H1 (cell line): ENCODE measurements around the gene EIF4E1B. TPM values are rescaled to one million over a fixed set of nuclear protein-coding genes. Genes with fewer than 3 reads are reported as not detected.

Source experiments
- EZH2 ChIP-seq: fragments of 200-600 bp; sonication (generic); IDR thresholded peaks from 2 replicates; pipeline ENCODE4 v1.7.1; 2012; ENCODE audit warnings: low read depth, mild to moderate bottlenecking, moderate library complexity, low read length, inconsistent platforms; ENCODE audit not compliant: severe bottlenecking
- SP4 ChIP-seq: IDR thresholded peaks from 2 replicates; pipeline ENCODE4 v1.6.1; 2012; ENCODE audit warnings: low read length, inconsistent platforms
- polyA plus RNA-seq, 7 experiments: library from polyadenylated mRNA; depleted of rRNA in 3 of 7; stranded (reverse) in 5 of 7; unstranded in 2 of 7; fragments of >200 nt in 5 of 7; fragments of 200-250 nt in 2 of 7; gene quantifications; 1 replicate in 5 of 7; 2 replicates in 1 of 7; 4 replicates in 1 of 7; pipeline versions ENCODE4 v1.2.1 to v1.2.3, GENCODE V29; 2011 to 2013; ENCODE audit warnings: missing spikeins in 2 of 7, mixed read lengths in 2 of 7
- total RNA-seq: library from RNA; stranded (reverse); fragmentation: NEBNext Ultra II Directional; extraction: Animal tissue kit (Norgen Biotek cat#: 25700); gene quantifications from 2 replicates; pipeline ENCODE4 v1.2.1, GENCODE V29; 2021

Gene EIF4E1B
- total and polyA plus RNA-seq, 2 of the 8 experiments (the other 6 are each of a cell fraction or from before 2014, with no cell fraction given), result 0.97 to 1.3 TPM

- TF ChIP-seq SP4 (no peak), EZH2 (no peak)
These were observed 4.3 kb upstream of the EIF4E1B start (continued) for GRCh38 chr5:176625966-176626875.
